Smooth muscle cell (in vitro differentiated cells): ENCODE results near the gene ANKRD13A. TPM values are rescaled to one million over a fixed set of nuclear protein-coding genes. Genes with fewer than 3 reads are reported as not detected.
"Not testable (repeated sequence)": the region's sequence is repeated elsewhere in the genome, so short reads cannot be mapped to it uniquely, and the experiment has no call there.

Source experiments
- DNase-seq: peaks from one replicate; lab custom pipeline; 2025; ENCODE audit not compliant: unreplicated experiment; lab: John Stamatoyannopoulos, UW
- H2AFZ ChIP-seq: fragments of 200-600 bp; sonication (generic); 2 replicates; pipeline ENCODE4 v1.6.0; 2016; ENCODE audit warnings: antibody characterized with exemption, low read depth, mild to moderate bottlenecking
- H3F3A ChIP-seq: fragments of 200-600 bp; sonication (generic); 2 replicates; pipeline ENCODE4 v1.6.0; 2017; ENCODE audit warnings: antibody characterized with exemption, low read depth
- H3K27ac ChIP-seq: fragments of 200-600 bp; sonication (generic); 2 replicates; pipeline ENCODE4 v1.5.1; 2016; ENCODE audit warnings: low read depth, mild to moderate bottlenecking
- H3K27me3 ChIP-seq: fragments of 200-600 bp; sonication (generic); 2 replicates; pipeline ENCODE4 v1.6.1; 2016; ENCODE audit warnings: low read depth, mild to moderate bottlenecking
- H3K36me3 ChIP-seq: fragments of 200-600 bp; sonication (generic); 2 replicates; pipeline ENCODE4 v1.5.1; 2016; ENCODE audit warnings: low read depth
- H3K4me1 ChIP-seq: fragments of 200-600 bp; sonication (generic); 2 replicates; pipeline ENCODE4 v1.5.1; 2016; ENCODE audit warnings: low read depth
- H3K4me2 ChIP-seq: fragments of 200-600 bp; sonication (generic); 2 replicates; pipeline ENCODE4 v1.6.0; 2016; ENCODE audit warnings: mild to moderate bottlenecking
- H3K4me3 ChIP-seq: fragments of 200-600 bp; sonication (generic); 2 replicates; pipeline ENCODE4 v1.5.1; 2016; ENCODE audit warnings: mild to moderate bottlenecking
- H3K79me2 ChIP-seq: fragments of 200-600 bp; sonication (generic); 2 replicates; pipeline ENCODE4 v1.6.0; 2016; ENCODE audit warnings: low read depth, mild to moderate bottlenecking
- H3K9ac ChIP-seq: fragments of 200-600 bp; sonication (generic); 2 replicates; pipeline ENCODE4 v1.6.0; 2016; ENCODE audit warnings: low read depth
- H3K9me3 ChIP-seq: fragments of 200-600 bp; sonication (generic); replicated peaks from 2 replicates; pipeline ENCODE4 v1.5.1; 2016; ENCODE audit warnings: low read depth
- H4K20me1 ChIP-seq: fragments of 200-600 bp; sonication (generic); 2 replicates; pipeline ENCODE4 v1.6.0; 2016; ENCODE audit warnings: low read depth
- CTCF ChIP-seq: fragments of 200-600 bp; sonication (generic); IDR thresholded peaks from 2 replicates; pipeline ENCODE4 v1.5.1; 2017; ENCODE audit warnings: borderline replicate concordance, mild to moderate bottlenecking, antibody characterized with exemption; ENCODE audit not compliant: insufficient read depth, poor library complexity, severe bottlenecking
- WGBS: methylation state at CpG from one replicate; pipeline ENCODE4 v1.1.7; 2016; ENCODE audit warnings: low lambda C conversion rate; 5-methylcytosine and 5-hydroxymethylcytosine counted together
- polyA plus RNA-seq: library from polyadenylated mRNA; unstranded; fragments of >200 nt; fragmentation: Nextera tagmentation; extraction: Ambion mirVana; gene quantifications from 2 replicates; pipeline ENCODE4 v1.2.1, GENCODE V29; 2016
- total RNA-seq: library from RNA; depleted of rRNA; stranded (reverse); fragments of >200 nt; gene quantifications from 2 replicates; pipeline ENCODE4 v1.2.3, GENCODE V29; 2014

ANKRD13A gene
- total and polyA plus RNA-seq, 2 experiments from 2014 or later: 11.6 to 31.1 TPM

GRCh38 chr12:109981311-109981710 is 17.9 kb upstream of the ANKRD13A start:
- H3K4me2 ChIP-seq: no peak overlapping the region
- DNase-seq: no peak
- WGBS: 97% methylated on average over 5 of the region's 5 CpGs
- H3K4me1 ChIP-seq: no peaks in the 10 kb centered on the region
- H3K27me3 ChIP-seq: no peaks in the 10 kb centered on the region
- H4K20me1 ChIP-seq: no peaks in the 10 kb centered on the region
- H3F3A ChIP-seq: no peaks in the 10 kb centered on the region
- H3K4me3 ChIP-seq: no peak overlapping the region
- no peak overlapping the region for H2AFZ ChIP-seq
- no peak overlapping the region for H3K27ac ChIP-seq
- no peak overlapping the region for H3K9ac ChIP-seq
- no peaks in the 10 kb centered on the region for H3K9me3 ChIP-seq
- peaks cover 54% of the 10 kb centered on the region for H3K36me3 ChIP-seq
- H3K79me2 ChIP-seq: no peaks in the 10 kb centered on the region
- no peak for TF ChIP-seq CTCF

- H3K36me3 ChIP-seq: peaks cover 49% of the 10 kb centered on the region
- H3K79me2 ChIP-seq: no peaks in the 10 kb centered on the region
- DNase-seq: no peak
- no peak overlapping the region for H3K27ac ChIP-seq
- no peak overlapping the region for H3K9ac ChIP-seq
- no peaks in the 10 kb centered on the region for H3K27me3 ChIP-seq
- H3K4me3 ChIP-seq: no peak overlapping the region
- no peaks in the 10 kb centered on the region for H3K9me3 ChIP-seq
- no peak overlapping the region for H3K4me2 ChIP-seq
- H3K4me1 ChIP-seq: no peaks in the 10 kb centered on the region
- H3F3A ChIP-seq: no peaks in the 10 kb centered on the region
- H2AFZ ChIP-seq: no peak overlapping the region
- no peak for TF ChIP-seq CTCF
- H4K20me1 ChIP-seq: no peaks in the 10 kb centered on the region
These were observed 17.0 kb upstream of the ANKRD13A start for GRCh38 chr12:109982210-109982609.

GRCh38 chr12:109983432-109984142 is 15.6 kb upstream of the ANKRD13A start:
- H3K4me2 ChIP-seq: no peak overlapping the region
- no peak overlapping the region for H3K9ac ChIP-seq
- TF ChIP-seq CTCF: no peak
- no peaks in the 10 kb centered on the region for H3K79me2 ChIP-seq
- DNase-seq: no peak
- H2AFZ ChIP-seq: no peak overlapping the region
- H3K4me3 ChIP-seq: no peak overlapping the region
- H3F3A ChIP-seq: no peaks in the 10 kb centered on the region
- H3K4me1 ChIP-seq: no peaks in the 10 kb centered on the region
- 95% methylated on average over 8 of the region's 8 CpGs for WGBS
- no peaks in the 10 kb centered on the region for H3K9me3 ChIP-seq
- peaks cover 37% of the 10 kb centered on the region for H3K36me3 ChIP-seq
- no peaks in the 10 kb centered on the region for H4K20me1 ChIP-seq
- H3K27me3 ChIP-seq: no peaks in the 10 kb centered on the region
- H3K27ac ChIP-seq: no peak overlapping the region

GRCh38 chr12:109986236-109986635 is 13.0 kb upstream of the ANKRD13A start:
- H3K9ac ChIP-seq, DNase-seq, H3K4me2 ChIP-seq, H3K4me1 ChIP-seq, H3K27ac ChIP-seq, H3K27me3 ChIP-seq, H4K20me1 ChIP-seq, H3K4me3 ChIP-seq, H2AFZ ChIP-seq, H3F3A ChIP-seq, H3K79me2 ChIP-seq, H3K9me3 ChIP-seq: not testable (repeated sequence)
- H3K36me3 ChIP-seq: peaks cover 23% of the 10 kb centered on the region
- WGBS: over 99% methylated on average over 16 of the region's 16 CpGs
